ENCODE results near the gene GATB.

Gene GATB

DNA sequence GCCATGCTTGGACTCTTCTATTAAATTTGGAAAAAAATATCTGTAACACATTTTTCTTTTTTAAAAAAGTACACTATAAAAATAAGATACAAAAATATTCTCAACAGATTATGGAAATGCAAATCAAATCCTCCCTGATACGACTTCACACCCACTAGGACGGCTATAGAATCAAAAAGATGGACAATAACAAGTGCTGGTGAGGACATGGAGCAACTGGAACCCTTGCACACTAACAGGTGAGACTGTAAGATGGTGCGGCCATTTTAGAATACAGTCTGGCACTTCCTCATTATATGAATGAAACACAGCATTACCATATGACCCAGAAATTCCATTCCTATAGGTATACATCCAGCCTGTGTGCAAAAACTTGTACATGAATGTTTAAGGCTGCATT is 83.6 kb downstream of the GATB start:
- no peaks in the 10 kb centered on the region for H3K36me3 ChIP-seq
- no peak overlapping the region for H3K27ac ChIP-seq
- no peaks in the 10 kb centered on the region for H3K4me1 ChIP-seq (ENCODE audit: control insufficient read depth in 1 of 2, insufficient read depth in 1 of 2, low read depth in 1 of 2, low read length in 1 of 2)
- TF ChIP-seq, protein P1, sequence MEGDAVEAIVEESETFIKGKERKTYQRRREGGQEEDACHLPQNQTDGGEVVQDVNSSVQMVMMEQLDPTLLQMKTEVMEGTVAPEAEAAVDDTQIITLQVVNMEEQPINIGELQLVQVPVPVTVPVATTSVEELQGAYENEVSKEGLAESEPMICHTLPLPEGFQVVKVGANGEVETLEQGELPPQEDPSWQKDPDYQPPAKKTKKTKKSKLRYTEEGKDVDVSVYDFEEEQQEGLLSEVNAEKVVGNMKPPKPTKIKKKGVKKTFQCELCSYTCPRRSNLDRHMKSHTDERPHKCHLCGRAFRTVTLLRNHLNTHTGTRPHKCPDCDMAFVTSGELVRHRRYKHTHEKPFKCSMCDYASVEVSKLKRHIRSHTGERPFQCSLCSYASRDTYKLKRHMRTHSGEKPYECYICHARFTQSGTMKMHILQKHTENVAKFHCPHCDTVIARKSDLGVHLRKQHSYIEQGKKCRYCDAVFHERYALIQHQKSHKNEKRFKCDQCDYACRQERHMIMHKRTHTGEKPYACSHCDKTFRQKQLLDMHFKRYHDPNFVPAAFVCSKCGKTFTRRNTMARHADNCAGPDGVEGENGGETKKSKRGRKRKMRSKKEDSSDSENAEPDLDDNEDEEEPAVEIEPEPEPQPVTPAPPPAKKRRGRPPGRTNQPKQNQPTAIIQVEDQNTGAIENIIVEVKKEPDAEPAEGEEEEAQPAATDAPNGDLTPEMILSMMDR (IDR thresholded peaks at IDR 0.05) = no peak
- H3K27me3 ChIP-seq = no peaks in the 10 kb centered on the region
- no peaks in the 10 kb centered on the region for H3K9me3 ChIP-seq
- no peak overlapping the region for H3K4me3 ChIP-seq (ENCODE audit: low read depth in 1 of 2, low read length in 1 of 2)

DNA sequence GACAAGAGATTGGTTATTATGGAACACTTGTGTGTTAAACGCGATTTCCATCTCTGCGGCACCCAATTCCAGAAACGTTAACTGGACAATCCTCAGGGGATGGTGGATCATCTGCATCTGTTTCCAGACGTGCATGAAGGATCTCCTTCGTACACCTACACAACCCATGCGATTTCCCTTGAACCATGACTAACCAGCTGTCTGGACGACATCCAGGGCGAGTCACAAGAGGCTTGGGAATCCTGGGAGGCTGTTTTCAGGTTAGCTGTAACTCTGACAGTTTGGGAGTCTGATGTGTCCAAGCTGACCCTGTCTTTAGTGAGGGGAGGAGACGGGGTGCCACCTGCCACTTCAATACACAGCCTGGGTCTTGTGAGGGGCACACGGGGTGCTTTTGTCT is 84.5 kb downstream of the GATB start:
- TF ChIP-seq, protein P1 (IDR thresholded peaks at IDR 0.05) = no peak
- Histone ChIP-seq H3K27ac (no peak overlapping the region), H3K36me3 (no peaks in the 10 kb centered on the region), H3K4me3 (ENCODE audit: low read depth in 1 of 2, low read length in 1 of 2) (no peak overlapping the region), H3K27me3 (no peaks in the 10 kb centered on the region), H3K9me3 (no peaks in the 10 kb centered on the region), H3K4me1 (ENCODE audit: control insufficient read depth in 1 of 2, insufficient read depth in 1 of 2, low read depth in 1 of 2, low read length in 1 of 2) (no peaks in the 10 kb centered on the region)

DNA sequence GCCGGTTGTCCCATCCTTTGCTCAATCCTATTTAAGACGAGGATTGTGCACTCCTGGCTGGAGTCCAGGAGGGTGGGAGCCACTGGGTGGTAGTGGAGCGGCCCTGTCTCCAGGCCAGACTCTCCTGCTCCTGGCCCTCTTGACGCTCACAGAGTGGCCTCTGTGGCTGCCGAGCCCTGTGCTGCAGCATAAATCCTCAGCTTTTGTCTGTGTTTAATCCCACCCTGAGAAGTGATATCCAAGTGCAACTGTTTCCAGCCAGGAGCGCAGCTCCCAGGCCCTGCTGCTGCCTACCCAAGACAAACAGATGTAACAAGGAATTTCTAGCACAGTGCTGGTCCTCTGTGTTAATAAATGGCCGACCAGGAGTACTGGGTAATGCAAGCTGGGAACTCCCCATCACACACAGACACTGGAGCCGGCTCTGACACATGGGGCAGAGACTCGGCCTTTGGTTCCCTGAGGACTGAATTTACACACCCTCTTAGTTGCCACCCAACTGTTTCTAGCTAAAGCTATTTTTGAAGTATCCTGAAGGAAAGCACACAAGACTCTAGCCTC is 85.3 kb downstream of the GATB start:
- Histone ChIP-seq H3K9me3 (no peaks in the 10 kb centered on the region), H3K4me3 (ENCODE audit: low read depth in 1 of 2, low read length in 1 of 2) (no peak overlapping the region), H3K4me1 (ENCODE audit: control insufficient read depth in 1 of 2, insufficient read depth in 1 of 2, low read depth in 1 of 2, low read length in 1 of 2) (no peaks in the 10 kb centered on the region), H3K27ac (no peak overlapping the region), H3K27me3 (no peaks in the 10 kb centered on the region), H3K36me3 (peaks cover 4% of the 10 kb centered on the region)
- TF ChIP-seq, protein P1 (IDR thresholded peaks at IDR 0.05) = no peak

DNA sequence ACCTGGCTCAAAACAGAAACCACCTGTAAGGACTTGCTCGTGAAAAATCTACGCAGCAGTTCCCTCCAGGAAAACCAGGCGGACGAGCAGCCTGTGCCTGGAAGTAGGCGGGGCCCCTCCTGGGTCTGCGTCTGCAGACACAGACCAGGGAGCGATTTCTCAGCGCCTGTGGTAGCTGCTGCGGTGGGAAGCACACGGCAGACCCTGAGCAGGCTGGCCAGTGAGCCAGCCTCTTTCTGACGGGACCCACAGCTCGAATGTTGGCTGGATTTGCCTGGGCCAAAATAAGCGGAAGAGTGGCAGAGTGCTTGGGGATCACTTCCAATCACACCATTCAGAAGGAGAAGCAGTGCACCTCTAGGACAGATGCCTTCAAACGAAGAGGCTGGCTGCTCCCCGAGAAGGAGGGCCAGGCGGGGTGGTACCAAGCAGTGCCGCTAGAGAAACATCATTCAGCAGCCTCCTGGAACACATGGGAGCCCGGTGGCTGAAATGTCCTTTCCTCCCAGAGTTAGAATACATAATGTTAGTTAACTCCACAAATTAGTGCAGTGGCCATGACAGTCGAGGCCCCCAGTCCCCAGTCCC is 85.9 kb downstream of the GATB start:
- TF ChIP-seq, protein P1 (IDR thresholded peaks at IDR 0.05) = no peak
- Histone ChIP-seq H3K9me3 (no peaks in the 10 kb centered on the region), H3K4me1 (ENCODE audit: control insufficient read depth in 1 of 2, insufficient read depth in 1 of 2, low read depth in 1 of 2, low read length in 1 of 2) (no peaks in the 10 kb centered on the region), H3K27ac (no peak overlapping the region), H3K36me3 (peaks cover 4% of the 10 kb centered on the region), H3K4me3 (ENCODE audit: low read depth in 1 of 2, low read length in 1 of 2) (no peak overlapping the region), H3K27me3 (no peaks in the 10 kb centered on the region)

DNA sequence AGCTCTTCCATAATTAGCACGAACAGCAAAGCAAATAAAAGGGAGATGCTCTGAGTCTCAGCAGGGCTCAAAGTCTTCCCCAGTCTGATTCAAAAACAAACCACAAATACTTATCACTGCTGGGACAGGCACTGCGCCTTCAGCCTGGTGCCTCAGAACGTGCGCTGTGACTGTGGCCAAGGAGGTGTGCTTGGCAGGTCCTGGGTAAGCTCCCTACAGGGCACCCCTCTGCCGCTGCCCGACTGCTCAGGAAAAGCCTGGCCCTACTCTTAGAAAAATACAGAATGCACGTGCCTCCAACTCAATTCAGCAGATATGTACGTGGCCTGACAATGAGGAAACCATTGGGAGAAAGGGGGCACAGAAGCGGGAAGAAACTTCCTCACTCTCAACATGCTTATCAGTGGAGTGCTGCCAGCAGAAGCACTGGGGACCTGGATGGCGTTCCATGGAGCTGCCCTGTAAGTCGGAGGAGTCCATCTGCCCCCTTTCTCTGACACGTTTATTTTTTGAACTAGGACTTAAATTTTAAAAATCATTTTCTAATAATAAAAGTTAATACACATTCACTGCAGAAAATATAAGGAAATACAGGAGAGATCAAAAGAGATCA is 86.8 kb downstream of the GATB start:
- Histone ChIP-seq H3K27ac (no peak overlapping the region), H3K4me1 (ENCODE audit: control insufficient read depth in 1 of 2, insufficient read depth in 1 of 2, low read depth in 1 of 2, low read length in 1 of 2) (no peaks in the 10 kb centered on the region), H3K4me3 (ENCODE audit: low read depth in 1 of 2, low read length in 1 of 2) (no peak overlapping the region), H3K36me3 (peaks cover 4% of the 10 kb centered on the region), H3K27me3 (no peaks in the 10 kb centered on the region), H3K9me3 (no peaks in the 10 kb centered on the region)
- TF ChIP-seq, protein P1 (IDR thresholded peaks at IDR 0.05) = no peak

Data from neutrophil (primary cell).